ENCODE results near the gene CMC2. TPM values are rescaled to one million over a fixed set of nuclear protein-coding genes. Genes with fewer than 3 reads are reported as not detected.

CMC2 gene
- 100 to 1,000 TPM in 1 of 2 donors, 10 to 100 TPM in 1; 78.8 to 138 TPM for total RNA-seq

DNA sequence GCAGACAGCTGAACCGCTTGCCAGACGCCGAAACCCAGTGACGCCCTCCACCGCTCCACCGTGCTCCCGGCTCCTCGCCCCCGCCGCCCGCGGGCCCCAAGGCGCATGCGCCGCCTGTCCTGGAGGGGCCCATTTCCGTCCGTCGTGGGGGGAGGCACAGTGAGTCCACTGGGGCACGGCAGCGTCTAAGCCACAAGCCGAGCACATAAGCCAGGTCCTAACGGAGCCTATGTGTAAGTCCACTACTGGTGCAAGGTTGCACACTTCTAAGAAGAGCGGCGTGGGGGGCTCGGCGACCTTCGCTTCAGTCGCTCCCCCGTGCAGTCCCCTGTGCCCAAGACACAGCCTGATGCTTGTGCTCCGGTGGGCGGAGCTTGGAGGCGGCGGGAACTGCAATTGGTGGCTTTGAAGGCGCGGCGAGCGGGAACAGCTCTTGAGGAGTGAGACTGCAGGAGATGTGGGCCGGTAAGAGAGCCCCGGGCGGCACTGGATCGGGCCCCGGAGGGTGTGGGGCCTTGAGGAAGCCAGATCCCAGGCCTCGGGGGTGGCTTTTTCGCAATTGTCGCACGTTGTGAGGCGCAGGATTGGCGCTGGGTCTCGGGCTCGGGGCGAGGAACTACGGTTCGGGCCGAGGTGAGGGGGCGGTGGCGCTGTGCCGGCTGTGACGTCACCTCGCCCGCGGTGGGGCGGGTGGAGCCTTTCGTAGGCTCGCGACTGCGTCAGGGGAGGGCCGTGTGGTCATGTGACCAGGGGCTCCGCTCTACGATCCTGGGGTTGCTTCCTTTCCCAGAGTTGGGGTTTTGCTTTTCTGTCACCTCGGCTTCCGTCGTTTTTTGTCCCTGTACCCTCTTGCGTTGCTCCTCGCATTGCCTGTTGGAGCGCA is at the start of gene CMC2, which contains the start of gene CENPN:
CMC2 (minus strand) TSS at position 73 of the 883 bp plus-strand sequence. CDS start 9,491 bp downstream, outside the sequence.
CENPN (plus strand) TSS at position 402 of the 883 bp plus-strand sequence. CDS start 4,726 bp downstream, outside the sequence.
- peak; percentile 86 for ATAC-seq (replicated peaks)
- peak within 1 kb of the TSS; percentile 87 for H3K4me3 Mint-ChIP-seq
- peaks cover 30% of the 10 kb centered on the region for H3K4me1 Mint-ChIP-seq
- no peaks in the 10 kb centered on the region for H3K27me3 Mint-ChIP-seq
- peak within 1 kb of the TSS; percentile 99 for H3K27ac Mint-ChIP-seq
- peaks cover 66% of the 10 kb centered on the region for H3K36me3 Mint-ChIP-seq (ENCODE audit: low read depth)
- H3K9me3 Mint-ChIP-seq, result no peaks in the 10 kb centered on the region

DNA sequence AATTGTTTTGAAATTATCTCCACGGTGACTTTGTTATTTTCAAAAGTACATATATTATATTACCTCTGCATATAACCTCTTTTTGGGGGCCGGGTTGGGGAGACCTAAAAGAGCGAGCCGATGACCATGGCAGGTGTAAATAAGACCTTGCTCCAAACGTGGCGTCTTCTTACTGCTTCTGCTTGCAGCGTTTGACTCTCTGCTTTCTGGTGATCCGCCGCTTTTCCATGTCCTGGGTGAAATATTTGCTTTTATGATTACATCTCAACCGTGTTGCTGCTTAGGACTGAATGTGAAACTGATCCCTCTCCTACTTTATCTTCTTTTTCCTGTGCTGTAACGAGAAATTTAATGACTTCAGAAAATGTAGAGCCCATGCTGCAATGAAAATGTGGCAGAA is 47.1 kb upstream of the CMC2 start:
- no peaks in the 10 kb centered on the region for H3K4me1 Mint-ChIP-seq
- no peaks in the 10 kb centered on the region for H3K36me3 Mint-ChIP-seq (ENCODE audit: low read depth)
- H3K4me3 Mint-ChIP-seq, result no peak overlapping the region
- H3K27ac Mint-ChIP-seq, result no peak overlapping the region
- H3K27me3 Mint-ChIP-seq, result no peaks in the 10 kb centered on the region
- ATAC-seq (replicated peaks), result no peak
- H3K9me3 Mint-ChIP-seq, result peaks cover 11% of the 10 kb centered on the region

DNA sequence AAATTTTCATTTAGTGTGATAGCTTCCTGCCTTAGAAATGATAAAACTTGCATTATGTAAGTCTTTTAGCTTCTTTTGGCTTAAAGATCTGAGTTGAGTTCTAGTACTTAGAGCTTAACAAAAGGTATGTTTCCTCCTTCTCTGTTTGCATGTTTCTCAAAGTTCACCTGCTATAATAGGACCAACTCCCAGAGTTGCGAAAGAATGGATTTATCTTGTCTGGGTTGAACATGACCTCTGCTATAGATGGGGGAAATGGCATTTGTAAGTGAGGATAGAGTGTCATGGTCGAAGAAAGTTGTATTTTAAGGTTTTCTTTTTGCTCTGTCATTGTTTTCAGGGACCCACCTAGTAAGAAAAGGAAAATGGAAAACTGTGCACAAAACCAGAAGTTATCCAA is 36.1 kb upstream of the CMC2 start:
- no peak for ATAC-seq (replicated peaks)
- H3K27me3 Mint-ChIP-seq, result no peaks in the 10 kb centered on the region
- H3K27ac Mint-ChIP-seq, result no peak overlapping the region
- peaks cover 68% of the 10 kb centered on the region for H3K36me3 Mint-ChIP-seq (ENCODE audit: low read depth)
- no peaks in the 10 kb centered on the region for H3K9me3 Mint-ChIP-seq
- H3K4me1 Mint-ChIP-seq, result peaks cover 5% of the 10 kb centered on the region
- no peak overlapping the region for H3K4me3 Mint-ChIP-seq

DNA sequence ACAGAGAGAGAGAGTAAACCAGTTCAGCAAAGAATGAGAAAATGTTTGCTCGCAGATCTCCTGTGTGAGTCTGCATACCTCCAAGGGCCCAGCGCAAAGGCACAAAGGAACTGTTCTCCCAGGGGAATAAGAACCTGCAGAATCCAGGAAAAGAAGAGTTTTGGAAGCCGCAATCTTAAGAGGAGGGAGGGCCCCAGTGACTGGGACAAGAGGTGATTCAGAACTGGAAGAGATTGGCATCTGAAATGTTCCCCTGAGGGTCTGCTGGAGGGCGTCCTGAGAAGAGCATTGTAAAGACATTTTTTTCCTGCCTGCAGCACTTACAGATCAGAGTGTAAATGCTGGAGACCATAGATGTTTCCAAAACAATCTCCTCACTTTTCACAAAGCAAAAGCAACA is 35.0 kb upstream of the CMC2 start:
- Mint-ChIP-seq H3K27ac (no peak overlapping the region), H3K9me3 (no peaks in the 10 kb centered on the region), H3K4me1 (peaks cover 14% of the 10 kb centered on the region), H3K36me3 (ENCODE audit: low read depth) (peaks cover 68% of the 10 kb centered on the region), H3K27me3 (no peaks in the 10 kb centered on the region), H3K4me3 (no peak overlapping the region)
- ATAC-seq (replicated peaks), result no peak

DNA sequence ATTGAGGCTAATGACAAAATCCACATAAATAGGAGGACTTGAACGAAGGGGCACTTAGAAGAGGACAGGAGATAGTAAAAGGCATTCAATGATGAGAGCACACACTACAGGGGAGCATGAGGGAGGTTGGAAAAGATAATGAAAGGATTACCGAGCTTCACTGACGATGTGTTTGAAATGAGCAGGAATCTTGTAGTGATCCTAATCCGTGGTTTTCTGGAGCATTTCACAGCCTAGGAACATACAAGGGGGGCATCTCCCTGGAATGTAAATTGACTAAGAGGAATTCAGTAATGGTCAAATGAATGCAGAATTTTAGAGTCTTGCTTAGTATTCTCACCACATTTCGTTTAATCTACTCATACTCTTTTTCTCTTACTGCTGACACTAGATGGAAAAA is 34.2 kb upstream of the CMC2 start:
- H3K4me1 Mint-ChIP-seq, result peaks cover 15% of the 10 kb centered on the region
- no peak for ATAC-seq (replicated peaks)
- peaks cover 68% of the 10 kb centered on the region for H3K36me3 Mint-ChIP-seq (ENCODE audit: low read depth)
- H3K27ac Mint-ChIP-seq, result no peak overlapping the region
- no peaks in the 10 kb centered on the region for H3K9me3 Mint-ChIP-seq
- no peak overlapping the region for H3K4me3 Mint-ChIP-seq
- no peaks in the 10 kb centered on the region for H3K27me3 Mint-ChIP-seq

DNA sequence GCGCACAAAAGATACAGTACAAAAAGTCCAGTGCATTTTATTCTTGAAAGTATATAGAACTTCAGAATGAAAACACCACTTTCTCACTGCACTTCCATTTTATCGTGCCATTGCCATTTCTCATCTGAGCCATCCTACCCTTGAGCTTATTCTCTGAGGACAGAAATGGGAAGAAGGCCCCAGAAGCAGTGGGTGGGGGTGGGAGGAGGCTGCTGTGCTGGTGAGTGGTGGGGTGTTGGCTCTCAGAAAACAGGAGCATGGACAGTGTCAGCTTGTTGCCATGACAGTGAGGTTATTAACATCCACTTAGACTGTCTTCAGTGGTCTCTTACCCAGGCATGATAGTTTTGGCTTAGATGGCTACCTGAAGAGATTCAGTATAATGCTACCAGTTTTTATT is 33.4 kb upstream of the CMC2 start:
- H3K9me3 Mint-ChIP-seq, result no peaks in the 10 kb centered on the region
- peaks cover 15% of the 10 kb centered on the region for H3K4me1 Mint-ChIP-seq
- no peak for ATAC-seq (replicated peaks)
- H3K27me3 Mint-ChIP-seq, result no peaks in the 10 kb centered on the region
- peaks cover 62% of the 10 kb centered on the region for H3K36me3 Mint-ChIP-seq (ENCODE audit: low read depth)
- no peak overlapping the region for H3K4me3 Mint-ChIP-seq
- H3K27ac Mint-ChIP-seq, result no peak overlapping the region

DNA sequence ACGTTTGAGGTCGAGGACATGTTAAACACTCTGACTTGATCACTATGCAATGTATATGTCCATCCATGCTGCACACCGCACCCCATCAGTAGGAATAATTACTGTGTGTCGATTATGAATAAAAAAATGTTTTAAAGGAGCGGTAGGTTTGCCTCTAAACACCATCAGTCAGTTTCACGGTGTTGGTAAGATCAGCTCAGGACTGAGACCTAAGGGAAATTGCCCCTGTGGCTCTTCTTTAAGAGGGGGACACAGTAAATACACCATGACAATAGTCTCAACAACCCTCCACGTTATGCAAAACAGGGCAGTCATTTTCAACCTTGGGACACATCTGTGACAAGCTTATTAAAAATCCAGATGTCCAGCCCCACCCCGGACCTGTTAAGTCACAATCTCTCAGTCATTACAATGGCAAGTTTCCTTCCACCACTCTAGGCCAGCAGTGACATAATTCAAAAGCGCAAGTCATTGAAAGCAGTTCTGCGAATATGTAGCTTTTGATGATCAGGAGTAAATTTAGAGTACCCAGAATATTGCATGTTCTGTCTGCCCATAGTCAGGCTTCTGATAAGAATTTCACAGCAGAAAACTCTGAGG is 30.2 kb upstream of the CMC2 start:
- peaks cover 15% of the 10 kb centered on the region for H3K4me1 Mint-ChIP-seq
- H3K27me3 Mint-ChIP-seq, result no peaks in the 10 kb centered on the region
- ATAC-seq (replicated peaks), result no peak
- H3K36me3 Mint-ChIP-seq (ENCODE audit: low read depth), result peaks cover 29% of the 10 kb centered on the region
- no peaks in the 10 kb centered on the region for H3K9me3 Mint-ChIP-seq
- H3K27ac Mint-ChIP-seq, result peak overlapping the region; percentile 58
- H3K4me3 Mint-ChIP-seq, result peak overlapping the region; percentile 82

DNA sequence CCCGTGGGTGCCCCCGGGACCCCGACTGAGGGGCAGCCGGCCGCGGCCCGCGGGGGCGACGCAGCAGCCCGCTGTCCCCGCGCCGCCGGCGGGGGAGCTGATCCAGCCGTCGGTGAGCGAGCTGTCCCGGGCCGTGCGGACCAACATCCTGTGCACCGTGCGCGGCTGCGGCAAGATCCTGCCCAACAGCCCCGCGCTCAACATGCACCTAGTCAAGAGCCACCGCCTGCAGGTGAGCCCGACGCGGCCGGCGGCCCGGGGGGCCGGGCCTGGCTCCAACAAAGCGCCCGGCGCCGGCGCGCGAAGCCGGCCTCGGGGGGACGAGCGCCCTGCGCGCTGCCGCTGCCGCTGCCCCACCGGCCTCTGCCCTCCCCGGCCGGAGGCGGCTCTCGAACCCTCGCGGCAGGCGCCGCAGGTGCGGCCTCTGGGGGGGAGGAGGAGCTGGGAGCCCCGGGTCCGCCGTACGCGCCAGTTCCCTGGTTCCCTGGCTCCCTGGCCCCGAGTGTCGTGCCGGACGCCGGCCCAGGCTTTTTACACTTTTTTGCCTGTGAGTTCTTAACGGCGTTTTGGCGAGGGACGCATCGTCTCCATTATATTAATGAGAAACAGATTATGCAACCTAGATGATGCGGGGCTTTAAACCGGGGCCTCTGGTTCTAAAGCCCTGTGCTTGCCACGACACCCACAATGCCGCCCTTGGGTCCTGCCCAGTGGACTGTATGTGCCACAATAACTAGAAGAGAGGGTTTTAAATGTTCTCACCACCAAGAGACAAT is 29.5 kb upstream of the CMC2 start:
- Mint-ChIP-seq H3K4me3 (peak overlapping the region; percentile 82), H3K4me1 (peaks cover 15% of the 10 kb centered on the region), H3K27ac (peak overlapping the region; percentile 58), H3K9me3 (no peaks in the 10 kb centered on the region), H3K36me3 (ENCODE audit: low read depth) (peaks cover 29% of the 10 kb centered on the region), H3K27me3 (no peaks in the 10 kb centered on the region)
- peak; percentile 72 for ATAC-seq (replicated peaks)

DNA sequence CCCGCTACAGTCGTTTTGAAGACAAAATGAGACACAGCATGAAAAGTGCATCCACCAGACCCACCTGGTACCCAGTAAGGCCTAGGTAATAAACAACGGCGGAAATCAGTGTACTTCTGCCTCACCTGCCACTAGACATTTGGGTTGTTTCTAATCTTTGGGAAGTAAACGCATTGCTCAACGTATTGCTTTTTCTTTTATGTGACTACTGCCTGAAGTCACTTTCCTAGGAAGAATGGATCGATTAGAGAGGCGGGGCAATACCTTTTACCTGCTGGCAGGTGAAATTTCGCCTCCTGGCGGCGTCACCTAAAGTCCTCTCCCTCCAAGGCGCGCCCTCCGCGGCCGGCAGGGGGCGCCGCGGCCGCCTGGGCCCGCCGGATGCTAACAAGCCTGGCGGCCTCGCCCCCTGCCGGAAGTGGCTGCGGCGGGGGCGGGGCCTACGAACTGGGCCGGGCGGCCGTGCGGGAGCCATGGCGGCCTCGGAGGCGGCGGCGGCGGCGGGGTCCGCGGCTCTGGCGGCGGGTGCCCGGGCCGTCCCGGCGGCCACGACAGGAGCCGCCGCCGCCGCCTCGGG is 28.8 kb upstream of the CMC2 start, which contains the start of gene ATMIN:
ATMIN (plus strand) TSS at position 445 of the 577 bp plus-strand sequence; CDS start at position 474, 29 bp downstream.
- no peaks in the 10 kb centered on the region for H3K9me3 Mint-ChIP-seq

DNA sequence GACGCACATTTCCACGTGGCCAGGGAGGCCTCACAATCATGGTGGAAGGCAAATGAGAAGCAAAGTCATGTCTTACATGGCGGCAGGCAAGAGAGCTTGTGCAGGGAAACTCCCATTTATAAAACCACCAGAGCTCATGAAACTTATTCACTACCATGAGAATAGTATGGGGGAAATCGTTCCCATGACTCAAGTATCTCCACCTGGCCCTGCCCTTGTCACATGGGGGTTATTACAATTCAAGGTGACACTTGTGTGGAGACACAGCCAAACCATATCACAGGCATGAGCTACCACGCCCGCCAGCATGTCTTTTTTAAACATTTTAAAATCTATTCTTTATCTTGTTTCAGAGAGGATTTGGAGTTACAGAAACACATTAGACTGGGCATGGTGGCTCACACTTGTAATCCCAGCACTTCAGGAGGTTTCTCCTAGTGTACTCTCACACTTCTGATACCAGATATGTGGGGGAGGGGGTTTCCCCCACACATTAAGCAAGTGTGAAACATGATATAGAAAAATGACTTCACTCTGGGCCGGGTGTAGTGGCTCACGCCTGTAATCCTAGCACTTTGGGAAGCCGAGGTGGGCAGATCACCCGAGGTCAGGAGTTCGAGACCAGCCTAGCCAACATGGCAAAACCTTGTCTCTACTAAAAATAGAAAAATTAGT is 23.4 kb upstream of the CMC2 start:
- Mint-ChIP-seq H3K27me3 (no peaks in the 10 kb centered on the region), H3K9me3 (no peaks in the 10 kb centered on the region), H3K27ac (peak overlapping the region; percentile 76), H3K4me1 (peaks cover 4% of the 10 kb centered on the region), H3K4me3 (peak overlapping the region; percentile 50), H3K36me3 (ENCODE audit: low read depth) (peaks cover 52% of the 10 kb centered on the region)
- peak; percentile 92 for ATAC-seq (replicated peaks)

More for the DNA sequence above, 28.8 kb upstream of the CMC2 start, which contains the start of gene ATMIN:
- Mint-ChIP-seq H3K4me3 (peak within 1 kb of the TSS; percentile 82), H3K36me3 (ENCODE audit: low read depth) (peaks cover 23% of the 10 kb centered on the region), H3K27me3 (no peaks in the 10 kb centered on the region), H3K4me1 (peaks cover 15% of the 10 kb centered on the region), H3K27ac (peak within 1 kb of the TSS; percentile 58)
- peak; percentile 97 for ATAC-seq (replicated peaks)

DNA sequence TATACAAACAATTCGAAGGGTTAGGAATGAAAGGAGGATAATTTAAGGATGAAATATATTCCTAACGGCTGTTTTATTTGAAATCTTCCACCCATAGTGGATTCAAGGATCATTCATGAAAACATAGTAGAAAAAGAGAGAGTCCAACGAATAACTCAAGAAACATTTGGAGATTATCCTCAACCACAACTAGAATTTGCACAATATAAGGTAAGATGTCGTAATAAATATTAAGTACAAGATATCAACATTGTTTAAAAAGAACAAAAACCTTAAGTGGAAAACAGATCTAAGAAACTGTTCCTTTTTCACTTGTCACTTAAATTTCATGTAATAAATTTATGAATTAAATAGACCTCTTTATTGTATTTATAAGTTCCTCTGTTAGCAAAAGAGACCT is 19.7 kb upstream of the CMC2 start:
- ATAC-seq (replicated peaks), result no peak
- H3K9me3 Mint-ChIP-seq, result no peaks in the 10 kb centered on the region
- no peak overlapping the region for H3K4me3 Mint-ChIP-seq
- H3K4me1 Mint-ChIP-seq, result peaks cover 4% of the 10 kb centered on the region
- H3K27me3 Mint-ChIP-seq, result no peaks in the 10 kb centered on the region
- H3K27ac Mint-ChIP-seq, result no peak overlapping the region
- H3K36me3 Mint-ChIP-seq (ENCODE audit: low read depth), result peaks cover 84% of the 10 kb centered on the region

DNA sequence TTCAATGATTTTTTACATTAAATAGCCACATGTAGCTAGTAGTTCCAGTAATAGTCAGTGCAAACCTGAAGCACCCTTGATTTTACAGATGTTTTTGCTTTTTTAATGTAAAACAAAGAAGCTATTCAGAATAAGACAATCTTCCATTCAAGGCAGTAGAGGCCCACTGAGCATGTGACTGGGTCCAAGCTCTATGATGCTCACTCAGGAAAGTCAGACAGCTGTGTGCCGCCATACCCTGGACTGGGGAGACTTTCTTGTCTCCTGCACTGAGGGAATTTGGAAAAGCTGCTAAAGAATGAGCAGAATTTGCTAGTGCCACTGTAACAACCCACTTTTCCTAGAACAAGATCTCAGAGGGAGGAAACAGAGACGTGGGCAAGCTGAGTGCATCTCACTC is 11.8 kb upstream of the CMC2 start:
- H3K9me3 Mint-ChIP-seq, result no peaks in the 10 kb centered on the region
- peaks cover 100% of the 10 kb centered on the region for H3K36me3 Mint-ChIP-seq (ENCODE audit: low read depth)
- H3K27ac Mint-ChIP-seq, result no peak overlapping the region
- H3K27me3 Mint-ChIP-seq, result no peaks in the 10 kb centered on the region
- ATAC-seq (replicated peaks), result no peak
- no peak overlapping the region for H3K4me3 Mint-ChIP-seq
- no peaks in the 10 kb centered on the region for H3K4me1 Mint-ChIP-seq

DNA sequence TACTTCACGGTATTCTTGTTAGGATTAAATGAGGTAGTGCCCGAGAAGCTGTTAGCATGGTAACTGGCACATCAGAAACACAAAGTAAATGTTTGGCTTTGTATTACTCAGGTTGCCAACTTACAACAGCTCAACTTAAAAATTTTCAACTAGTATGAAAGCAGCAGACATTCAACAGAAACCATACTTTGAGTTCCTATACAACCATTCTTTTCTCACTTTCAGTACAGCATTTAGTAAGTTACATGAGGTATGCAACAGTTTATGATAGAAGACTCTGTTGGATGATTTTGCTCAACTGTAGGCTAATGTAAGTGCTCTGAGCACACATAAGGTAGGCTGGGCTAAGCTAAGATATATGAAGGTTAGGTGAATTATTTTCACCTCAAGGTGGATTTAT is 8.0 kb upstream of the CMC2 start:
- Mint-ChIP-seq H3K27me3 (no peaks in the 10 kb centered on the region), H3K4me3 (no peak overlapping the region), H3K27ac (peak overlapping the region; percentile 38), H3K9me3 (no peaks in the 10 kb centered on the region), H3K4me1 (peaks cover 8% of the 10 kb centered on the region), H3K36me3 (ENCODE audit: low read depth) (peaks cover 95% of the 10 kb centered on the region)
- peak; percentile 74 for ATAC-seq (replicated peaks)
